GM23338 (cell line): ENCODE measurements around the gene ERVK3-1.

Source experiments
- CREB1 ChIP-seq: fragments of 250-450 bp; sonication (Bioruptor Pico); IDR thresholded peaks from 2 replicates; pipeline ENCODE4 v1.5.0; 2020; ENCODE audit warnings: low read depth, mild to moderate bottlenecking, moderate library complexity
- EZH2 ChIP-seq: fragments of 200-600 bp; sonication (generic); IDR thresholded peaks from one replicate; pipeline ENCODE4 v1.8.0; 2017; ENCODE audit warnings: antibody characterized with exemption, mild to moderate bottlenecking, low read depth; ENCODE audit not compliant: unreplicated experiment
- EZH2phosphoT487 ChIP-seq: fragments of 200-600 bp; sonication (generic); IDR thresholded peaks from one replicate; pipeline ENCODE4 v1.8.1; 2018; ENCODE audit warnings: antibody characterized with exemption; ENCODE audit not compliant: unreplicated experiment
- NANOG ChIP-seq: IDR thresholded peaks from 2 replicates; pipeline ENCODE4 v1.6.1; 2016; ENCODE audit warnings: antibody characterized with exemption, borderline replicate concordance
- REST ChIP-seq: IDR thresholded peaks from one replicate; pipeline ENCODE4 v1.6.1; 2018; ENCODE audit warnings: antibody characterized with exemption; ENCODE audit not compliant: unreplicated experiment
- ZNF114 ChIP-seq: fragments of 250-450 bp; sonication (Bioruptor Pico); IDR thresholded peaks from 2 replicates; pipeline ENCODE4 v1.5.0; 2020; ENCODE audit warnings: mild to moderate bottlenecking, moderate library complexity
- TF ChIP-seq, protein P1 (sequence below), 2 experiments: fragments of 200-600 bp in 1 of 2; sonication (generic) in 1 of 2; conservative IDR thresholded peaks; 2 replicates each; pipeline versions ENCODE4 v1.5.1 to v1.6.1; 2016 to 2017; ENCODE audit warnings: antibody characterized with exemption in 2 of 2, low read depth in 2 of 2, mild to moderate bottlenecking in 2 of 2, moderate library complexity in 1 of 2

GRCh38 chr19:58319241-58319640, 14.1 kb downstream of the ERVK3-1 start:
- TF ChIP-seq CREB1 (CRISPR knock-in tag) (no peak), EZH2 (no peak), EZH2phosphoT487 (no peak), NANOG (no peak), ZNF114 (CRISPR knock-in tag) (no peak), REST (no peak)
- TF ChIP-seq, protein P1, sequence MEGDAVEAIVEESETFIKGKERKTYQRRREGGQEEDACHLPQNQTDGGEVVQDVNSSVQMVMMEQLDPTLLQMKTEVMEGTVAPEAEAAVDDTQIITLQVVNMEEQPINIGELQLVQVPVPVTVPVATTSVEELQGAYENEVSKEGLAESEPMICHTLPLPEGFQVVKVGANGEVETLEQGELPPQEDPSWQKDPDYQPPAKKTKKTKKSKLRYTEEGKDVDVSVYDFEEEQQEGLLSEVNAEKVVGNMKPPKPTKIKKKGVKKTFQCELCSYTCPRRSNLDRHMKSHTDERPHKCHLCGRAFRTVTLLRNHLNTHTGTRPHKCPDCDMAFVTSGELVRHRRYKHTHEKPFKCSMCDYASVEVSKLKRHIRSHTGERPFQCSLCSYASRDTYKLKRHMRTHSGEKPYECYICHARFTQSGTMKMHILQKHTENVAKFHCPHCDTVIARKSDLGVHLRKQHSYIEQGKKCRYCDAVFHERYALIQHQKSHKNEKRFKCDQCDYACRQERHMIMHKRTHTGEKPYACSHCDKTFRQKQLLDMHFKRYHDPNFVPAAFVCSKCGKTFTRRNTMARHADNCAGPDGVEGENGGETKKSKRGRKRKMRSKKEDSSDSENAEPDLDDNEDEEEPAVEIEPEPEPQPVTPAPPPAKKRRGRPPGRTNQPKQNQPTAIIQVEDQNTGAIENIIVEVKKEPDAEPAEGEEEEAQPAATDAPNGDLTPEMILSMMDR (conservative IDR thresholded peaks at IDR 0.05; ENCODE audit: low read depth in 2 of 2): no peak
